Rectal smooth muscle tissue (tissue), 1 donor: Measurements from ENCODE around the gene MANBA.
"Not testable (repeated sequence)": the region's sequence is repeated elsewhere in the genome, so short reads cannot be mapped to it uniquely, and the experiment has no call there.

Experiments
- H3K27ac ChIP-seq: one replicate; pipeline ENCODE4 v1.7.0; 2013; ENCODE audit warnings: low read depth, low read length, inconsistent platforms
- H3K27me3 ChIP-seq: one replicate; pipeline ENCODE4 v1.7.0; 2013; ENCODE audit warnings: low read length; ENCODE audit not compliant: control insufficient read depth, insufficient read depth
- H3K36me3 ChIP-seq: one replicate; pipeline ENCODE4 v1.7.0; 2013; ENCODE audit warnings: low read length; ENCODE audit not compliant: control insufficient read depth, insufficient read depth
- H3K4me1 ChIP-seq: one replicate; pipeline ENCODE4 v1.7.0; 2013; ENCODE audit warnings: low read length; ENCODE audit not compliant: control insufficient read depth, insufficient read depth
- H3K4me3 ChIP-seq: one replicate; pipeline ENCODE4 v1.7.0; 2013; ENCODE audit warnings: low read length
- H3K9ac ChIP-seq: one replicate; pipeline ENCODE4 v1.7.0; 2013; ENCODE audit warnings: low read length

MANBA gene

DNA sequence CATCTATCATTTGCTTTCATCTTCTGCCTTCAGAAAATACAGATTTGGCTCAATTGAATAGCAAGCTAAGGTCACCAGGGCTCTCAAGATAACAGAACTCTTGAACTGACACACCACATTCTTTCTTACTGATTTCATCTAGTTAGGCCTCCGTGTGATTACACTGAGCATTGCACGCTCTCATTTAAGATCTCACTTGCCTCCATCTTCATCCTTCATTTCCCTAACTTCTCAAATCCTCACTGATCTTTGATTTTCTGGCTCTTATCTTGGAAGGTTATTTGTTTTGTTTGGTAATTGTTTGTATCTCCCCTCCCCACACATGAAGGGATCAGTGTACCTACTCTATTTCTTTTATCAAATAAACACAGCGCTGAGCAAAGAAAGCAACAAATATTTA lies 47.7 kb downstream of the MANBA start:
- Histone ChIP-seq H3K27me3 (no peaks in the 10 kb centered on the region), H3K4me3 (no peak overlapping the region), H3K36me3 (no peaks in the 10 kb centered on the region), H3K9ac (no peak overlapping the region), H3K4me1 (no peaks in the 10 kb centered on the region), H3K27ac (no peak overlapping the region)

DNA sequence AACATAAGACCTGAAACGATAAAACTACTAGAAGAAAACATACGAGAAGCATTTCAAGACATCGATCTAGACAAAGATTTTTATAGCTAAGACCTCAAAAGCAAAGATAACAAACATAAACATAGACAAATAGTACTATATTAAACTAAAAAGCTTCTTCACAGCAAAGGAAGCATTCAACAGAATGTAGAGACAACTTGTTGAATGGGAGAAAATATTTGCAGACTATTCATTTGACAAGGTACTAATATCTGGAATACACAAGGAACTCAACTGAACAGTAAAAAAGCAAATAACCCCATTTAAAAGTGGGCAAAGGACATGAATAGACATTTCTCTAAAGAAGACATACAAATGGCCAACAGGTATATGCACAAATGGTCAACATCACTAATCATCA lies 49.8 kb downstream of the MANBA start:
- no peaks in the 10 kb centered on the region for H3K27me3 ChIP-seq
- H3K4me3 ChIP-seq: no peak overlapping the region
- no peaks in the 10 kb centered on the region for H3K36me3 ChIP-seq
- no peak overlapping the region for H3K9ac ChIP-seq
- no peak overlapping the region for H3K27ac ChIP-seq
- H3K4me1 ChIP-seq: no peaks in the 10 kb centered on the region

DNA sequence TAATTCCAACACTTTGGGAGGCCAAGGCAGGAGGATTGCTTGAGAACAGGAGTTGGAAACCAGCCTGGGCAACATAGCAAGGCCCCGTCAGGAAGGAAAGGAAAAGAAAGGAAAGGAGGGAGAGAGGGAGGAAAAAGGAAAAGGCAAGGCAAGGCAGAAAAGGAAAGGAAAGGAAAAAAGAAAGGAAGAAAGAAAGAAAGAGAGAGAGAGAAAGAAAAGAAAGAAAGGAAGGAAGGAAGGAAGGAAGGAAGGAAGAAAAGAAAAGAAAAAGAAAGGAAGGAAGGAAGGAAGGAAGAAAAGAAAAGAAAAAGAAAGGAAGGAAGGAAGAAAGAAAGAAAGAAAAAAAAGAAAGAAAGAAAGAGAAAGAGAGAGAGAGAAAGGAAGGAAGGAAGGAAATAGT lies 51.7 kb downstream of the MANBA start:
- H3K27ac ChIP-seq, H3K36me3 ChIP-seq, H3K9ac ChIP-seq, H3K4me1 ChIP-seq, H3K27me3 ChIP-seq, H3K4me3 ChIP-seq: not testable (repeated sequence)

DNA sequence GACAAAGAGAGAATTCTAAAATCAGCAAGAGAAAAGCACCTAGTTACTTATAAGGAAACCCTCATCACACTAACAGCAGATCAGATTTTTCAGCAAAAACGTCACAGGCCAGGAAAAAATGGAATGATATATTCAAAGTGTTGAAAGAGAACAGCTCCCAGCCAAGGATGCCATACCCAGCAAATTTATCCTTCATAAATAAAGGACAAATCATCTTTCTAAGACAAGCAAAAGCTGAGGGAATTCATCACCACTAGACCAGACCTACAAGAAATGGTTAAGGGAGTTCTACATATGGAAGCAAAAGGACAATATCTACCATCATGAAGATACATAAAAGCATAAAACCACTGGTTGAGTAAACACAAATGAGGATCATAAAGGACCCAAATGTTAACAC lies 53.6 kb downstream of the MANBA start:
- no peaks in the 10 kb centered on the region for H3K27me3 ChIP-seq
- no peak overlapping the region for H3K27ac ChIP-seq
- H3K36me3 ChIP-seq: no peaks in the 10 kb centered on the region
- H3K9ac ChIP-seq: no peak overlapping the region
- no peaks in the 10 kb centered on the region for H3K4me1 ChIP-seq
- H3K4me3 ChIP-seq: no peak overlapping the region

DNA sequence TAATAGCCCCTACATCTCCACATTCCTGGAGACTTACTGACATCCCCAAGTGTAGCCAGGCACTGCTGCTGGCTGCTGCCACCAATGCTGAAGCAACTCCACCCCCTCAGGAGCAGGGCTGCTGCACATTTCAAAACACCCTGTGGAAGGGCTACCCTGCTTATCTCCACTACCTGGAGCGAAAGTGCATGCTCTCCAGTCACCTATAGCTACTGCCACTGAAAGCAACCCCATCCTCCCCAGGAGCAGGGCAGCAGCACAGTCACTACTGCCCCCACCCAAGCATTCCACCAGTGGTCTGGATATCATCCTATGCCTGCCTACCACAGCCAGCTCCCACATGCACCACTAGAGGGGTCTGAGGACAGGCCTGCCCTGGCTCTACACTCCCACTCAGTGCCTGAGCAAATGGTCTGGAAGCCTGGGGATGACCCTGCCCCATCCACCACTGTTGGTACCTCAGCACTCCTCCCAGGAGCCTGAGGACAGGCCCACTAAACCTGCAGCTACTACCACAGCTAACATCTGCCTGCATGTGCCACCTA lies 55.3 kb downstream of the MANBA start:
- Histone ChIP-seq H3K27ac (no peak overlapping the region), H3K4me3 (no peak overlapping the region), H3K4me1 (no peaks in the 10 kb centered on the region), H3K36me3 (no peaks in the 10 kb centered on the region), H3K9ac (no peak overlapping the region), H3K27me3 (no peaks in the 10 kb centered on the region)

DNA sequence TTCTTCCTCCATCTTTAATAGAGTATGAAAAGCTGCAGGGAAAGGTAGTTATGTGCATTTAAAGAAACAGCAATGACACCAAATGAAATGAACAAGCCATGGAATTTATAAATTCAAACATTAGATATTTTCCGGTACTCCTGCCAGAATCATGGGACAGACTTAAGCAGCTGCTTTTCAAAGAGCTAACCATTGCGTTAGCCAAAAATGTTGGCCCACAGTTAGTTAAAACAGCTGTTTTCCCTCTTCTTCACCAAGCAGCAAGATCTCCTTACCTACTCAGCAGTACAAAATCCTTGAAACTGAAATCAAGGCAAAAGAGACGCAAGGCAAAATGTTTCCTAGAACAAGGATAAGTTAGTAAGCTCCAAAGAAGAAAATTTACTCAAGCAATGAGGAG lies 64.0 kb downstream of the MANBA start:
- no peak overlapping the region for H3K4me3 ChIP-seq
- peaks cover 2% of the 10 kb centered on the region for H3K36me3 ChIP-seq
- H3K27me3 ChIP-seq: no peaks in the 10 kb centered on the region
- H3K27ac ChIP-seq: no peak overlapping the region
- H3K9ac ChIP-seq: no peak overlapping the region
- peaks cover 4% of the 10 kb centered on the region for H3K4me1 ChIP-seq

DNA sequence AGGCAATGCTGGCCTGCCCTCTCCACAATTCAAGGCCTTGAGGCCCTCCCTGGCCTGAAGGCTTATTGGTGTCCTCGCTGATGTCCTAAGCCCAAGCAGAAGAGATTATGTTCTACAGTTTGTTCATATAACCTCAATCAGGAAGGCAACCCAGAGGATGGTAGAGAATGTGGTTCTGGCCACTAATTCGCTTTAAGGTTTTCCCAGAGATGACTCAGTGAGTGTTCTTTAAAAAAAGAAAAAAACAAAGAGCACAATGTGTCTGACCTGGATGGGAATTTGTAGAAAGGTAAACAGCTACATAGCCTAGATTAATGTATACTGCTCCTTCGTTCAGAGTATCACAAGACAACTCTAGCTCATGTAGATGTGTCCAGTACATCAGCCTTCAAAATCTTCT lies 66.0 kb downstream of the MANBA start:
- Histone ChIP-seq H3K4me3 (no peak overlapping the region), H3K4me1 (peaks cover 4% of the 10 kb centered on the region), H3K9ac (no peak overlapping the region), H3K27ac (no peak overlapping the region), H3K36me3 (peaks cover 2% of the 10 kb centered on the region), H3K27me3 (no peaks in the 10 kb centered on the region)

DNA sequence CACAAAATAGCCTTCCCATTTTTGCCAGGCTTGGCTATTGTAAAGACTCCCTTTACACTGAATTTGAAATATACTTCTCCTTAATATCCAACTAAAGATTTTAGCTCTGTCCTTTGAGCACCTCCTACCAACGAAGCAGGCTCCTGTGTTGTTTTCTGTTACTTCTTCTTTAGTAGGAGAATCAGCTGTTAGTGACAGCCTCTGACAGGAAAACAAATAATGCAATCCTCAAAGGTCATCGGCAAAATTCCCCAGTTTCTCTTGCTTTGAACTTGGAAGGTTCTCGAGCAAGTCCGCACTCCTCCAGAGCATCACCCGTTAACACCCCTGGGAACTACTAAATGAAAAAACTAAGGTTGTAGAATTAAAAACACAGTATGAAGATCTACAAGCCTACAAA lies 66.9 kb downstream of the MANBA start:
- no peak overlapping the region for H3K9ac ChIP-seq
- H3K27ac ChIP-seq: no peak overlapping the region
- no peaks in the 10 kb centered on the region for H3K27me3 ChIP-seq
- H3K4me3 ChIP-seq: no peak overlapping the region
- peaks cover 2% of the 10 kb centered on the region for H3K36me3 ChIP-seq
- H3K4me1 ChIP-seq: peaks cover 4% of the 10 kb centered on the region

DNA sequence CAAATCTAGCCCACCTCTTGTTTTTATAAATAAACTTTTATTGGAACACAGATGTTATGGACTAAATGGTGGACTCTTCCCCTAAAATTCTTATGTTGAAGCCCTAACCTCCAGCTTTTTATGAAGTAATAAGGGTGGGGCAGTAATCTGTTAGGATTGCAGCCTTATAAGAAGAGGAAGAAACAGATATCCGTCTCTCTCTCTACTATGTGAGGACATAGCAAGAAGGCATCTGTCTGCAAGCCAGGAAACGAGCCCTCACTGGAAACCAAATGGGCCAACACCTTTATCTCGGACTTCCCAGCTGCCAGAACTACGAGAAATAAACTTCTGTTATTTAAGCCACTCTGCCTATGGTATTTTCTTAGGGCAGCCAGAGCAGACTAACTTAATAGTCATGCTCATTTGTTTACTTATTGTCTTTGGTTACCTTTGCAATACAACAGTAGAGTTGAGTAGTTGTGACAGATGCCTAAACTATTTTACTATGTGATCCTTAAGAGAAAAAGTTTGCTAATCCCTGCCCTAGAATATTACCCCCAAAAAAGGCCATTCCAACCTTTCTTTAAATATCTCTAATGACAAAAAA lies 67.4 kb downstream of the MANBA start:
- H3K4me1 ChIP-seq: peaks cover 4% of the 10 kb centered on the region
- no peak overlapping the region for H3K9ac ChIP-seq
- H3K4me3 ChIP-seq: no peak overlapping the region
- H3K27ac ChIP-seq: no peak overlapping the region
- no peaks in the 10 kb centered on the region for H3K27me3 ChIP-seq
- peaks cover 2% of the 10 kb centered on the region for H3K36me3 ChIP-seq

DNA sequence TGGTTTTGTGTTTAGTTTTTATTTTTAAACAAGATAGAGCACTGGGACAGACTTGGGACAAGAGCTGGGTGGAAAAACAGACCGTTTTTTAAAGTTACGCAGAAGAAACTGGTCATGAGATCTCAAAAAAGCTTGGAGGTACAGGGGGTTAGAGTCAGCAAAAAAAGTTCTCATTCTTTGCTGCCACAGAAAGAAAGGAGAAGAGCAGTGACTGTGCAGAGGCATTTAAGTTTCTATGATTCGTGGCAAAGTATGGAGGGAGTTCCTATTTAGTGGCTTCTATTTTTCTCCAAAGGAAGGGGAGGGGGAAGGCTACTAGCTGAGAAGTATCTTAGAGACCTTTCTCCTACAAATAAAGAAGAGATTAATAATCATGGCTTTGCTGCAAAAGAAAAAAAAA lies 68.3 kb downstream of the MANBA start:
- no peaks in the 10 kb centered on the region for H3K27me3 ChIP-seq
- H3K4me1 ChIP-seq: peaks cover 4% of the 10 kb centered on the region
- no peak overlapping the region for H3K27ac ChIP-seq
- no peak overlapping the region for H3K9ac ChIP-seq
- H3K36me3 ChIP-seq: peaks cover 2% of the 10 kb centered on the region
- H3K4me3 ChIP-seq: no peak overlapping the region

DNA sequence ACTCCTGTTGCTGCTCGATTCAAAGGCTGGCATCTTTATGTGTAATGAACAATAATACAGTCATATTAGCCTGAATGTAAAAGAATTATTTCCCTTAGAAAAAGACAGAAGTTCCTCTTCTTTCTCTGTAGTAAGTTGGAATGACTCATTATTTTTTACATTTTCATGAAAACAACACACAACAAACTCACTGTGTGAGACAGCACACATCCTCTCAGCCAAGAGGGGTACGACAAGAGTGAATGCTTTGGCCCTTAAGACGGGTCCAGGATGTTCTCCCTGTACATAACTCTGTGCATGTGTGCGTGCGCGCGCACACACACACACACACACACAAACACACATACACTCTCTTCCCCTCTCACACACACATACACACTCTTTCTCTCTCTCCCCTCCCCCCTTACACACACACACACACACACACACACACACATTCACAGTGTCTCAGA lies 72.8 kb downstream of the MANBA start:
- H3K4me3 ChIP-seq: no peak overlapping the region
- H3K4me1 ChIP-seq: no peaks in the 10 kb centered on the region
- H3K36me3 ChIP-seq: no peaks in the 10 kb centered on the region
- no peaks in the 10 kb centered on the region for H3K27me3 ChIP-seq
- no peak overlapping the region for H3K9ac ChIP-seq
- no peak overlapping the region for H3K27ac ChIP-seq

DNA sequence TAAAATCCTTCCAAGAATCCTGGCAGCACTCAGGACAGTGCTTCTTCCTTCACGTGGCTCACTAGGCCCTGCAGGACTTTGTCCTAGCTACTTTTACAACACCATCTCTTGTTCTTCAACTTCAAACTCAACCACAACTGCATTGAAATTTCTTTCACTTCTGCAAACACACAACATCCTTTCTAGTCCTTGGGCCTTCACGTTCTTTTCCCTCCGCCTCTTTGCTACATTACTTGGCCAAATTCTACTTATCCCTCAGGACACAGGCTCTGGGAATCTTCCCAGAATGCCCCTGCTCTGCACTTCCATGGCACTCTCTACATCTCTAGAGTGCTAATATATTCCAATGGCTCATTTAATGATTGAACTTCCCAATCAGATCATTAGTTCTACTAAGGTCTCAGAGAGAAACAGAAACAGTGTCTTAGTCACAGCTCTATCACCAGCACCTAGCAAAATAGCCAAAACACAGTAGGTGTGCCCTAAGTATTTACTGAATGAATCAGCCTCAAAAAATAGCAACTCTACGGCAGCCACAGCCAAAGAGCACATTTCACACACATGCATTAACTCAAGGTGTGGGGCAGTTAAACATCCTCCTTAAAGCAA lies 73.3 kb downstream of the MANBA start:
- Histone ChIP-seq H3K36me3 (no peaks in the 10 kb centered on the region), H3K4me1 (no peaks in the 10 kb centered on the region), H3K27ac (no peak overlapping the region), H3K9ac (no peak overlapping the region), H3K27me3 (no peaks in the 10 kb centered on the region), H3K4me3 (no peak overlapping the region)

DNA sequence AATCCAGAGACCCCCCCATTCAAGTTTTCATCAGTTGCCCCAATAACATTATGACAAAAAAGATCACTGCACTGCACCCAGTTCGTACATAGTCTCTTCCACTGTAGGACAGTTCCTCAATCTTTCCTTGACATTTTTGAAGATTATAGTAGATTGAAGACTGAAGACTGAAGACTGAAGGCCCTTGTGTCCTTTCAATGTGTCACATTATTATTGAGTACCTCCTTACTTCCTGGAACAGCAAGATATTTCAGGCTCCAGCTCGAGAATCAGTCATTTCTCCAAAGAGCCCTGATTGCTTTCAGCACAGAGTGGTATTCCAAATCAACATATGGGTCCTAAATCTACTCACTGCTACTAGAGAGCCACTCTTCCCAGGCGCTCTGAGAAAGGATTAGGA lies 75.0 kb downstream of the MANBA start:
- Histone ChIP-seq H3K27ac (no peak overlapping the region), H3K9ac (no peak overlapping the region), H3K36me3 (no peaks in the 10 kb centered on the region), H3K4me3 (no peak overlapping the region), H3K27me3 (no peaks in the 10 kb centered on the region), H3K4me1 (no peaks in the 10 kb centered on the region)
